Coronary artery (tissue), 2 donors: Measurements from ENCODE around the gene PTPRD.

ENCODE experiments used
- DNase-seq: peaks from one replicate; pipeline ENCODE4 v3.0.0-alpha.2; 2017; ENCODE audit warnings: low spot score
- H3K27ac ChIP-seq, 2 donors: fragments of 200-600 bp; sonication (generic); one replicate each; pipeline ENCODE4 v1.5.1; 2016 to 2019
- H3K4me3 ChIP-seq: fragments of 200-600 bp; sonication (generic); 2 replicates; pipeline ENCODE4 v1.5.1; 2016; ENCODE audit warnings: mild to moderate bottlenecking, moderate library complexity
- TF ChIP-seq, protein P1 (sequence below): fragments of 200-600 bp; sonication (generic); IDR thresholded peaks from one replicate; pipeline ENCODE4 v1.5.1; 2019; ENCODE audit warnings: antibody characterized with exemption

The PTPRD gene

DNA sequence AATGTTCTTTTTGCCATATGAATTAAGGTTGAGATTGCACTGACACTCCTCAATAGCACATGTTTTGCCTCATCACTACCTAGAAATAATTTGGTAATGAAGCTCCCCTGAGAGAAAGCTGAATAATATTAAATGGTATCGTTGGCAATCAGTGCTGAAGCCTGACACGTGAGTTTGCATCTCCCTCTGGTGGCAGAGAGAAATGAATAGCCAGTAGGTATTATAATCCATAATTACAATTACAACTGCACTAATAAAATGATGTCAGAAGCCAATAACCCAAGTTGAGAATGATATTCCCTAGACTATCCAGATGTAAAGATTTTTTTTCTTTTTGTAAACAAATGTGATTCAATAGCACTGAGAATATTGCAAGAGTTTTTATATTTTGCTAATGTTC lies 700.3 kb downstream of the PTPRD start:
- no peak overlapping the region for H3K4me3 ChIP-seq
- TF ChIP-seq, protein P1, sequence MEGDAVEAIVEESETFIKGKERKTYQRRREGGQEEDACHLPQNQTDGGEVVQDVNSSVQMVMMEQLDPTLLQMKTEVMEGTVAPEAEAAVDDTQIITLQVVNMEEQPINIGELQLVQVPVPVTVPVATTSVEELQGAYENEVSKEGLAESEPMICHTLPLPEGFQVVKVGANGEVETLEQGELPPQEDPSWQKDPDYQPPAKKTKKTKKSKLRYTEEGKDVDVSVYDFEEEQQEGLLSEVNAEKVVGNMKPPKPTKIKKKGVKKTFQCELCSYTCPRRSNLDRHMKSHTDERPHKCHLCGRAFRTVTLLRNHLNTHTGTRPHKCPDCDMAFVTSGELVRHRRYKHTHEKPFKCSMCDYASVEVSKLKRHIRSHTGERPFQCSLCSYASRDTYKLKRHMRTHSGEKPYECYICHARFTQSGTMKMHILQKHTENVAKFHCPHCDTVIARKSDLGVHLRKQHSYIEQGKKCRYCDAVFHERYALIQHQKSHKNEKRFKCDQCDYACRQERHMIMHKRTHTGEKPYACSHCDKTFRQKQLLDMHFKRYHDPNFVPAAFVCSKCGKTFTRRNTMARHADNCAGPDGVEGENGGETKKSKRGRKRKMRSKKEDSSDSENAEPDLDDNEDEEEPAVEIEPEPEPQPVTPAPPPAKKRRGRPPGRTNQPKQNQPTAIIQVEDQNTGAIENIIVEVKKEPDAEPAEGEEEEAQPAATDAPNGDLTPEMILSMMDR = no peak
- DNase-seq = no peak
- H3K27ac ChIP-seq = no peak overlapping the region

DNA sequence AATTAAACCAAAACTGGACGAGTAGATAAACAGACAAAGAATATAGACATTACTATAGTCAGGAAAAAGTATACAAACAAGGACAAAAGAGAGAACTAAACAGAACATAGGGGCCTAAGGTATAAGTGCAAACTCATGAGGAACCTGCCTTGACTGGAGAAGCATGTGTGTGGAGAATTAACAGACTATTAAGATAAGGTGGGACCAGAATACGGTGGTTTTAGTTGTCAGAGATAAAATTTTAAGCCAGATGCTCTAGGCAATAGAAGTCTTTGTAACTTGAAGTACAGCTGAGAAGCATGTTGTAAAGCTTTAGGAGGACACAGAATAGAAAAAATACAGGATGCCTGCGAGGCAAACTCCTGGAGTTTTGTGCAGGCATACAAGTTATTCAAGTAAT lies 707.1 kb downstream of the PTPRD start:
- Histone ChIP-seq H3K27ac (no peak overlapping the region), H3K4me3 (no peak overlapping the region)
- DNase-seq = no peak
- TF ChIP-seq, protein P1 = no peak

DNA sequence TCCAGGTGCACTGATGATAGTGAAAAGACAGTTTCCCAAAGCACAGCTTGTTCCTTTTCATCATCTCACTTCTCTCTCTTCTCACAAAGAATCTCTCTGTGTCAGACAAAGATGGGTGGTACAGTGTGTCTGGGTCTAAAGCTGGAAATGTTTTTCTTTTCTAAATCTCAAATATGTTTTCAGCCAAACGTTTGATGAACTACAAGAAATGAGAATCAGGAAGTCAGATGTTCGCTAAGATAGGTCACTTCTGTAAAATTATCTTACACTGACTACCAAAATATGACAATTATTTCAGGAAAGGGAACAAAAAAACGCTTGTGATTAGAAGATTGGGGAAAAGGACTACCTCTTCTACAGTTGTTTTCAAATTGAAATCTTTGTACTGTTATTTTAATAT lies 708.8 kb downstream of the PTPRD start:
- DNase-seq = no peak
- no peak overlapping the region for H3K27ac ChIP-seq
- TF ChIP-seq, protein P1 = no peak
- no peak overlapping the region for H3K4me3 ChIP-seq

DNA sequence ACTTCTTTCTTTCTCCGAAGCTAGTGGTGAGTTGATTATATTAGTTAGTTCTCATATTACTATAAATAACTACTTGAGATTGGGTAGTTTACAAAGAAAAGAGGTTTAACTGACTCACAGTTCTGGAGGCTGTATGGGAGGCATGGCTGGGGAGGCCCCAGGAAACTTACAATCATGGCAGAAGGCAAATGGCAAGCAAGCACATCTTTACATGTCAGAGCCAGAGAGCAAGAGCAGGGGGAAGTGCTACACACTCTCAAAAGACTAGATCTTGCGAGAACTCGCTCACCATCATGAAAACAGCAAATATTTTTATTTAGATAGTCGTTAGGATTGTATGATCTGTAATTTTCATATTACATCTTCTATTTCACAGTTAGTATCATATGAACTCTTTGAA lies 711.2 kb downstream of the PTPRD start:
- no peak for DNase-seq
- H3K27ac ChIP-seq = no peak overlapping the region
- TF ChIP-seq, protein P1 = no peak
- no peak overlapping the region for H3K4me3 ChIP-seq

DNA sequence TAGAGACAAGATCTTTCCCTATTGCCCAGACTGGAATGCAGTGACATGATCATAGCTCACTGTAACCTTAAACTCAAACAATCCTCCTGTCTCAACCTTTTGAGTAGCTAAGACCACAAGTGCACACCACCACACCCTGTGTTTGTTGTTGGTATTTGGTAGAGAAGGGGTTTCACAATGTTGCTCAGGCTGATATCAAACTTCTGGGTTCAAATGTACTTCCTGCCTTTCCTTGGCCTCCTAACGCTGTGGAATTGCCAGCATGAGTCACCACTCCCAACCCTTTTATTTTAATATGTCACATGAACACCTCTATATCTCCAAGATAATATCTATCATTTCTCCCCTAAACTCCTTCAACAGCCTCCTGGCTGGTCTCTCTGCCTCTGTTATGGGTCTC lies 719.0 kb downstream of the PTPRD start:
- no peak overlapping the region for H3K4me3 ChIP-seq
- no peak for DNase-seq
- H3K27ac ChIP-seq = no peak overlapping the region
- TF ChIP-seq, protein P1 = no peak

DNA sequence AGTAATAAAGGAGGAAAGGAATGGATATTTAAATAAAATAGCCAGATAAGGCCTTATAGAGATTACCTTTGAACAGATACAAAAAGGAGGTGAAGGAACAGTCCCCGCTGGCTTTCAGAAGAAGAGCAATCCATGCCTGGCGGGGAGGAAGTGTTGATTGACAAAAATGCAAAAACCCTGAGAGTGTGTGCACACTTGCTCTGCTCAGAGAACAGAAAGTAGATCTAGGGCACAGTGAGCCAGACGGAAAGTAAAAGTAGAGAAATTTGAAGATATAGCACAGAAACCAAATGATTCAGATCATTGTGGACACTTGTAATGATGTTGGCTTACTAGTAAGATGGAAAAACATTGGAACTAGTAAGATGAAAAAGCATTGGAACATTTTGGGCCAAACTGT lies 720.6 kb downstream of the PTPRD start:
- no peak overlapping the region for H3K4me3 ChIP-seq
- TF ChIP-seq, protein P1 = no peak
- no peak for DNase-seq
- no peak overlapping the region for H3K27ac ChIP-seq

DNA sequence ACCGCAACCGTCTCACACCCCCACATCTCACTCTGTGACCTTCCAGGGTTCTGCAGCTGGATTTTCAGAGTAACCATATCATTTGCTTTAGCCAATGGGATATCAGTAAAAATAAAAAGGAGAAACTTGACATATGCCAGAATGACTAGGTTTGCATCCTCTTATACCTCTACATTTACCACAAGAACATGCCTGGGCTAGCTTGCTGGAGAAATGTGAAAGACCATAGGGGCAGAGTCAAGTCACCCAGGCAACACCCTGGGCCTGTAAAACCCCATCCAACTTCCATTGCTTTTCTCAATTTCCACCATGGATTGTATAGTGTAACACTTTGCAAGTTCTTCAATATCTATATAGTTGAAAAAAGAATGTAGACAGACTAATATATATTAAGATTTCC lies 731.1 kb downstream of the PTPRD start:
- TF ChIP-seq, protein P1 = no peak
- H3K27ac ChIP-seq = no peak overlapping the region
- H3K4me3 ChIP-seq = no peak overlapping the region
- DNase-seq = no peak
